ENCODE measurements around the gene ZNF275. TPM values are rescaled to one million over a fixed set of nuclear protein-coding genes. Genes with fewer than 3 reads are reported as not detected.

ZNF275 gene
- total RNA-seq, 2 experiments from 2014 or later = 14.2 to 14.7 TPM

DNA sequence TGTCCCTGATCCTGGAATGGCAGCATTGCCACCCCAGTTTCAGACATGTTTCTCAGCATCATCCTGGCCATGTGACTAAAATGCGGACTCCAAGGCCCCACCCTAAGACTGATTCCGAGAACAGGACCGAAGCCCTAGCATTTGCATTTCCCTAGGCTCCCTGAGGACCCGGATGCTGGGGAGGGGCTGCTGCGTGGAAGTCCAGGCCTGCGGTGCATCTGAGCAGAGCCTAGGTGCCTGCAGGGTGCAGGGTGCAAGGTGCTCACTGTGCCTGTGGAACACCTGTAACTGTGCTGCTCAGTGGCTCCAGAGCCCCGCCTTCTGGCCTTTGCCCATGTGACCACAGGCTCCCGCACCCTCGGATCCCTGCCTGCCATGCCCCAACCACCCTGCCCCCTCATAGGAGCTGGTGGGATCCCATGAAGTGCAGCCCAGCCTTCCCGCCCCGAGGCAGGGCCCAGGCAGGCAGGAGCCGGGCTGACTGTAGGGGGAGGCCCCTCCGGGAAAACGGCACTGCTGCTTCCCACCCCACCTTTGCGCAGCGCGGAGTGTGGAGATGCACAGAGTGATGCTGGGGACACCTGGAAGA, 27.3 kb upstream of the ZNF275 start:
- no peaks in the 10 kb centered on the region for H3K4me1 Mint-ChIP-seq (ENCODE audit: low read depth)
- peaks cover 14% of the 10 kb centered on the region for H3K27me3 Mint-ChIP-seq
- ChIA-PET POLR2A (no interaction called here), CTCF (no interaction called here)
- ATAC-seq (no peak), DNase-seq (no peak)
- H3K36me3 Mint-ChIP-seq (ENCODE audit: low read depth) = no peaks in the 10 kb centered on the region
- TF ChIP-seq, protein P1, sequence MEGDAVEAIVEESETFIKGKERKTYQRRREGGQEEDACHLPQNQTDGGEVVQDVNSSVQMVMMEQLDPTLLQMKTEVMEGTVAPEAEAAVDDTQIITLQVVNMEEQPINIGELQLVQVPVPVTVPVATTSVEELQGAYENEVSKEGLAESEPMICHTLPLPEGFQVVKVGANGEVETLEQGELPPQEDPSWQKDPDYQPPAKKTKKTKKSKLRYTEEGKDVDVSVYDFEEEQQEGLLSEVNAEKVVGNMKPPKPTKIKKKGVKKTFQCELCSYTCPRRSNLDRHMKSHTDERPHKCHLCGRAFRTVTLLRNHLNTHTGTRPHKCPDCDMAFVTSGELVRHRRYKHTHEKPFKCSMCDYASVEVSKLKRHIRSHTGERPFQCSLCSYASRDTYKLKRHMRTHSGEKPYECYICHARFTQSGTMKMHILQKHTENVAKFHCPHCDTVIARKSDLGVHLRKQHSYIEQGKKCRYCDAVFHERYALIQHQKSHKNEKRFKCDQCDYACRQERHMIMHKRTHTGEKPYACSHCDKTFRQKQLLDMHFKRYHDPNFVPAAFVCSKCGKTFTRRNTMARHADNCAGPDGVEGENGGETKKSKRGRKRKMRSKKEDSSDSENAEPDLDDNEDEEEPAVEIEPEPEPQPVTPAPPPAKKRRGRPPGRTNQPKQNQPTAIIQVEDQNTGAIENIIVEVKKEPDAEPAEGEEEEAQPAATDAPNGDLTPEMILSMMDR (IDR thresholded peaks at IDR 0.05) = no peak
- H3K27ac Mint-ChIP-seq = no peak overlapping the region
- intact Hi-C loops (cut with micrococcal nuclease) = no loop called here
- H3K4me3 Mint-ChIP-seq = no peak overlapping the region
- H3K9me3 Mint-ChIP-seq = no peaks in the 10 kb centered on the region

DNA sequence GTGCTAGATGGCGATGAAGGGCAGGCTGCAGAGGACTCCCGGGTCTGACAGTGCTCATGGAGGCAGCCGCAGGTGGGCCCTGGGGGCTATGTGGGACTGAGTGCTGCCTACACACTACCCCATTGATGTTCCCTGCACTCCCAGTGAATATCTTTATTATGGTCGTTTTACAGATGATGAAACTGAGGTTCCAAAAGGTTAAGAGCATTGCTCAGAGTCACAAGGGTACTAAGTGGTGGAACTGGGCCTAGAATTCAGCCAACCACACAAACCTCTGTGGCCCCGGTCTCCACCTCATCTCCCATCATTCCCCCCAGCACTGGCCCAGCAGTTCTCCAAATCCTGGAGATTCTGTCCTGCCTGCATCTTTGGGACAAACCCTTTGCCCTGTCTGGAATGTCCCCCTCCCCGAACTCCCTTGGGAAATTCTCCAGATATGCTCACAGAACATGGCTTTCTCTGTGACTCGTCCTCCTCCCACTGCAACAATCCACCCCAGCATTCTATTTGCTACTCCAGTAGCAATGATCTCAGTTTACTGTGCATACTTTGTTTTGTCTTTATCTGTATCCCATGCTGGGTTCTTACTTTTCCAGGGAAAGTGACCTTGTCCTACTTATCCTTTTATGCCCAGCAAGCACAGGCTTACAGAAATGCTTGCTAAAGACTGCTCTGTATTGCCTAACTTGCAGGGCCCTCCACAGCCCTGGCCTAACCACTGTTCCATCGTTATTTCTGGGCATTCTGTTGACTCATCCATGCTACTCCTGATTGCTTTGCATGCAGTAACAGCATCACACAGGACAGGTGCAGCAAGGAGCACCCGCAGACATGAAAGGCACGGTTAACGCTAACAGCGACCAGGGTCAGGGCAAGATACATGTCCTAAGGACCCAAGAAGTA, 26.4 kb upstream of the ZNF275 start:
- TF ChIP-seq, protein P1 (IDR thresholded peaks at IDR 0.05) = no peak
- Mint-ChIP-seq H3K4me3 (no peak overlapping the region), H3K9me3 (no peaks in the 10 kb centered on the region), H3K27ac (no peak overlapping the region), H3K27me3 (peaks cover 14% of the 10 kb centered on the region), H3K36me3 (ENCODE audit: low read depth) (no peaks in the 10 kb centered on the region), H3K4me1 (ENCODE audit: low read depth) (no peaks in the 10 kb centered on the region)
- no peak for DNase-seq
- ChIA-PET POLR2A (no interaction called here), CTCF (no interaction called here)
- intact Hi-C loops (cut with micrococcal nuclease) = no loop called here
- ATAC-seq = no peak

DNA sequence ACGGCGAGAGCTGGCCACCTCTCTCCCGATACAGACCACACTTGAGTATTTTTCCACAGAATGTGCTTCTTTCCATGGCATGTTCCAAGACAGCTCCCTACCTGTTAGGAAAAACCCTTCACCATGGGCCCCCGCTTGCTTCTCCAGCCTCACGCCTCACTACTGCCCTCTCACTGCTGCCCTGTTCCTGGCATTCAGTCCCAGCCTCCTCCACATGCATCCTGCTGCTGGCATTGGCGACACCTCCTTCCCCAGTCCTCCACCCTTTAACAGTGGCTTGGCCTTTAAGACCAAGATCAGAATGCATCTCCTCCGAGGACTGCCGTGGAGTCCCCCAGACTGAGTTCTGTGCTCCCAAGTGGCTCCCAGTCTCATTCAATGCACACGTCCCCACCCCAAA, 23.1 kb upstream of the ZNF275 start:
- CTCF ChIA-PET = no interaction called here
- POLR2A ChIA-PET = no interaction called here
- H3K4me3 Mint-ChIP-seq = no peak overlapping the region
- DNase-seq (no peak), ATAC-seq (no peak)
- no peaks in the 10 kb centered on the region for H3K9me3 Mint-ChIP-seq
- no peaks in the 10 kb centered on the region for H3K4me1 Mint-ChIP-seq (ENCODE audit: low read depth)
- H3K36me3 Mint-ChIP-seq (ENCODE audit: low read depth) = no peaks in the 10 kb centered on the region
- TF ChIP-seq, protein P1 (IDR thresholded peaks at IDR 0.05) = no peak
- H3K27me3 Mint-ChIP-seq = no peaks in the 10 kb centered on the region
- H3K27ac Mint-ChIP-seq = no peak overlapping the region
- intact Hi-C loops (cut with micrococcal nuclease) = no loop called here

DNA sequence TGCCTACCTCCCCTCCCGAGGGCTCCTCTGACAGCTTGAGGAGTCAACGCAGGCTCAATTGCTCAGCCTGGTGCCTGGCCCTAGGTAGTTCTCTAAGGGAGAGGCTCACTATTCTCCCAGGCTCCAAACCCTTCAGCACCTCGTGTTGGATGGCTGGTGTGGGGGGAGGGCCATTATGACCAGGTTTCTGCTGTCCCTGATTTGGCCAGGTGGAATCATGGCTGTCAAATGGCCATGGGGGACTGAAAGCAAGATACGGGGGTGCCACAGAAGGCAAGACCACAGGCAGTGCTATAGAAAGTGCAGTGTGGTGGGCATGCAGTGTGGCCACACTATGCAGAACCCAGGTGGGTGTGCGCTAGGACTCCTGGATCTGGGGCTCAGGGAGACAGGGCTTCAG, 21.9 kb upstream of the ZNF275 start:
- POLR2A ChIA-PET = no interaction called here

DNA sequence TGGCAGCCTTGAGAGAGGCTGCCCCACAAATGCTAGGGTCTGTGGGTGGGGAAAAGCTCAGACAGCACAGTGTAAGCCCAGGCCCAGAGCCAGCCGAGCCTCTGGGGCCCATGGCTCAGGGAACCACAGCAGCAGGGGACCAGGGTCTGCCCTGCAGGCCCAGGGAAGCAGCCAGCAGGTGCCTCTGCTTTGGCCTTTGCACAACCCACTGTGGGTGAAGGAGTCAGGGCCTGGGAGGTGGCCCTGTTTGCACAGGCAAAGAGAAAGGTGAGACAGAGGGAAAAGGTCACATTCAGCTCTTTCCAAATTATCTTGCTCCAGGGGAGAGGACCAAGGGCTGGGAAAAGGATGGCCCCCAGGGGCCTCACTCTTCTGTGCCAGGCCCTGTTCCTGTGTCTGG, 21.1 kb upstream of the ZNF275 start:
- ChIA-PET CTCF (no interaction called here), POLR2A (no interaction called here)
- intact Hi-C loops (cut with micrococcal nuclease) = no loop called here
- DNase-seq (no peak), ATAC-seq (no peak)
- TF ChIP-seq, protein P1 (IDR thresholded peaks at IDR 0.05) = no peak
- Mint-ChIP-seq H3K27ac (no peak overlapping the region), H3K27me3 (no peaks in the 10 kb centered on the region), H3K4me3 (no peak overlapping the region), H3K4me1 (ENCODE audit: low read depth) (no peaks in the 10 kb centered on the region), H3K36me3 (ENCODE audit: low read depth) (no peaks in the 10 kb centered on the region), H3K9me3 (no peaks in the 10 kb centered on the region)

More for the DNA sequence above, 21.9 kb upstream of the ZNF275 start:
- DNase-seq = no peak
- no peaks in the 10 kb centered on the region for H3K27me3 Mint-ChIP-seq
- CTCF ChIA-PET = no interaction called here
- no peak overlapping the region for H3K4me3 Mint-ChIP-seq
- TF ChIP-seq, protein P1 (IDR thresholded peaks at IDR 0.05) = no peak
- intact Hi-C loops (cut with micrococcal nuclease) = no loop called here
- H3K9me3 Mint-ChIP-seq = no peaks in the 10 kb centered on the region
- H3K4me1 Mint-ChIP-seq (ENCODE audit: low read depth) = no peaks in the 10 kb centered on the region
- no peak overlapping the region for H3K27ac Mint-ChIP-seq
- no peak for ATAC-seq
- no peaks in the 10 kb centered on the region for H3K36me3 Mint-ChIP-seq (ENCODE audit: low read depth)
